Measurements from ENCODE around the gene SLC35G6.

The SLC35G6 gene

GRCh38 chr17:7443499-7444485 lies 37.5 kb upstream of the SLC35G6 start:
- TF ChIP-seq ZNF274 (IDR thresholded peaks at IDR 0.05; ENCODE audit: low read depth, low read length), result no peak
- no peak overlapping the region for H3K4me3 ChIP-seq (ENCODE audit: low read length)

DNA sequence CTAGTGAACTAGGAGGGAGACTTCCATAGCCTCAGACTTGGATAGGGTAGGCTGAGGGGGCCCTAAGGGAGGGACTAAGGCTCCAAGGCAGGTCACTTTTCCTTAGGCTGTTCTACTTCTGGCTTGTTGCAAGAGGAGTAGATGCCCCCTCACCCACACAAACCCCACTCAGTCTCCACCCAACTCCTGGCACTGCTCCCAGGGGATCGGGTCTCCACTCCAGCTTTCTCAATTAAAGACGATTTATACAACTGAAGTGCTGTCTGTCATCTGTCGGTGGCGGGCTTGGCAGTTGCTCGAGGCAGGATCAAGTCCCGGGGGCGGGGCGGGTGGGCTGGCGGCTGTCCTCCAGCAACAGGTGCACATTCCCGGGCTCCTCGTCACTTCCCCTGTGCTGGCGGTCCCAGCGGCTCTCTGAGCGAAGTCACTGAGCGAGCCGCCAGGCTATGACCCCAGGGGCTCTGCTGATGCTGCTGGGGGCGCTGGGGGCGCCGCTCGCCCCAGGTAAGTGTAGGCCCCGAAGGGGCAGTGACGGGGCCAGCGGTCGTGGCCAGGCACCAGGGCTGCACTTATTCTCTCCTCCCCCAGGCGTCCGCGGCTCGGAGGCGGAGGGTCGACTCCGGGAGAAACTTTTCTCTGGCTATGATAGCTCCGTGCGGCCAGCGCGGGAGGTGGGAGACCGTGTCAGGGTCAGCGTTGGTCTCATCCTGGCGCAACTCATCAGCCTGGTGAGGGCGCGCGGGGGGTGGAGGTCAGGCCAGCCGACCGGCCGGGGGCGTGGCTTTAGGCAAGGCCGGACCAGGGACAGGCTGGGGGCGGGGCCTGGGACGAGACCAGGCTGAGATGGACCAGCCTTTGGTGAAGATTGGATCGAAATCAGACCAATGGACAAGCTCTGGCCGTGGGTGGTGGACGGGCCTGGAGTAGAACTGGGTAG lies 36.3 kb upstream of the SLC35G6 start, which contains the start of gene CHRNB1:
TSS of gene CHRNB1 (plus strand) at position 380 of the 937 bp plus-strand sequence. CDS start at position 447, 67 bp downstream.
- TF ChIP-seq ZNF274 (IDR thresholded peaks at IDR 0.05; ENCODE audit: low read depth, low read length), result no peak
- H3K4me3 ChIP-seq (ENCODE audit: low read length), result peak within 1 kb of the TSS; percentile 24; the same call in 1 of the 2 replicates

- H3K4me3 ChIP-seq (ENCODE audit: low read length), result no peak overlapping the region; the same call in 1 of the 2 replicates
- TF ChIP-seq ZNF274 (IDR thresholded peaks at IDR 0.05; ENCODE audit: low read depth, low read length), result no peak
Observed at GRCh38 chr17:7445619-7445968, 35.7 kb upstream of the SLC35G6 start.

DNA sequence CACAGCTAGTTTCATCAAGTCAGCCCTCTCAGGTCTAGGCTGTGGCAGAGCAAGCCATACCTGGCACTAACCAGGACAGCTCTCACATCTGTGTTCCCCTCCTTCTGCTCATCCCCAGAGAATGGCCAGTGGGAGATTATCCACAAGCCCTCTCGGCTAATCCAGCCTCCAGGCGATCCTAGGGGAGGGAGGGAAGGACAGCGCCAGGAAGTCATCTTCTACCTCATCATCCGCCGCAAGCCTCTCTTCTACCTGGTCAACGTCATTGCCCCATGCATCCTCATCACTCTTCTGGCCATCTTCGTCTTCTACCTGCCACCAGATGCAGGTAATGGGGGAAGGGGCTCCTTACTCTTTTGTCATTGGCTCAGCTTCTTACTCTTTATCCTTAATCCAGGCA lies 32.8 kb upstream of the SLC35G6 start:
- no peak overlapping the region for H3K4me3 ChIP-seq (ENCODE audit: low read length)
- TF ChIP-seq ZNF274 (IDR thresholded peaks at IDR 0.05; ENCODE audit: low read depth, low read length), result no peak

DNA sequence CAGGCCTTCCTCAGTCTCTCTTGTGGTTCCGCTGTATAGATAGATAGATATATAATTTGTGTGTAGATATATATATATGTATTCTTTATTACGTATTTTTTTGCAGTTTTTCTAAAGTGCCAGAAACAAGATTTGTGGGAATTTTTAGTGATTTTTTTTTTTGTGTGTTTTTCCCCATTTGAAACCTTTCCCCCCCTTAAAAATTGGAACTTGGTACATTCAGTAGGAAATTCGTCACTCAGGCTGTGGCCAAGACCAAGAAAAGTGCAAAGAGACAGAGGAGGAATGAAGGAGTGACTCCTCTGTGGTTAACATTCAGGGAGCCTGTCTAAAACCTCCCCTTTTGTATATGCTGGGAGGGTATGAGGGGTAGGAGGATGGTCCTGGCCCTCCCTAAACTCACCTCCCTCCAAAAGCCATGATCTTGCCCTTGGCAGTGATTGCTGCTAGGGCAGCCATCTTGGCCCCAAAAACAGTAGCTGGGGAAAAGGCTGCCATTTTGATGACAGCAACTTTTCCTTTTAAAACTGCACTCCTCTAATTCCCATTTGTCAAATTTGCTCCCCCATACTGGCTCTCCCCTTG lies 21.2 kb upstream of the SLC35G6 start:
- no peak for TF ChIP-seq ZNF274 (IDR thresholded peaks at IDR 0.05; ENCODE audit: low read depth, low read length)
- H3K4me3 ChIP-seq (ENCODE audit: low read length), result no peak overlapping the region

- TF ChIP-seq ZNF274 (IDR thresholded peaks at IDR 0.05; ENCODE audit: low read depth, low read length), result no peak
- H3K4me3 ChIP-seq (ENCODE audit: low read length), result no peak overlapping the region
Observed at GRCh38 chr17:7460850-7461660, 20.2 kb upstream of the SLC35G6 start.

- no peak overlapping the region for H3K4me3 ChIP-seq (ENCODE audit: low read length)
- no peak for TF ChIP-seq ZNF274 (IDR thresholded peaks at IDR 0.05; ENCODE audit: low read depth, low read length)
Observed at GRCh38 chr17:7462474-7463371, 18.5 kb upstream of the SLC35G6 start.

- TF ChIP-seq ZNF274 (IDR thresholded peaks at IDR 0.05; ENCODE audit: low read depth, low read length), result no peak
- no peak overlapping the region for H3K4me3 ChIP-seq (ENCODE audit: low read length)
Observed at GRCh38 chr17:7463372-7463846, 17.8 kb upstream of the SLC35G6 start.

GRCh38 chr17:7464081-7464480 lies 17.2 kb upstream of the SLC35G6 start:
- no peak for TF ChIP-seq ZNF274 (IDR thresholded peaks at IDR 0.05; ENCODE audit: low read depth, low read length)
- H3K4me3 ChIP-seq (ENCODE audit: low read length), result no peak overlapping the region

DNA sequence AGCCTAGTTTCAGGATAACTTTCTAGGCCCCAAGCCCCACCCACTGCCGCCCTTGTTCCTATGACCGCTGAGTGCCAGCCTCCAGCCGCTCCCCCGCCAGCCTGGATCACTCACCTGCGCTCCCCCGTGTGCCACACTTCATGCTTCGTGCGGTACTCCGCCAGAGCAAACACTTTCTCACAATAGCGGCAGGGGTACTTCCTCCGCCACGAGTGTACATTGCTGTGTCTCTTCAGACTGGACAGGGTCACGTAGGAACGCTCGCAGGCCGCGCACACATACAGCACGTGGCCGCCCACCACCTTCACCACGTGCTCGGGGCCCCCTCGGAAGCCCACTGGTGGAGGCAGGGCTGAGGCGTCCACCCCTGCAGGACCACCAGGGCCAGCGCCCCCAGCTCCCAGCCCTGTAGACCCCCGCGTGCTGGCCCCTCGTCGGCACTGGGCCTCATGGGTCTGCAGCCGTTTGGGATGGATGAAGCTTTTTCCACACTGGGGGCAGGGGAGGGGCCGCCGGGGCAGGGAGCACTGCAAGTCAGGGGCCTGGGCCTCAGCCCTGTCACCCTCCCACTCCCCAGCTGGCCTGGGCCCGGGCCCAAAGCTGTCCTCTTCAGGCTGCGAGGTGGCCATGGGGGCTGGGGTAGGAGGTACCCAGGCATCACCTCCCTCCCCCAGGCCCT lies 15.5 kb upstream of the SLC35G6 start:
- no peak for TF ChIP-seq ZNF274 (IDR thresholded peaks at IDR 0.05; ENCODE audit: low read depth, low read length)
- H3K4me3 ChIP-seq (ENCODE audit: low read length), result no peak overlapping the region

DNA sequence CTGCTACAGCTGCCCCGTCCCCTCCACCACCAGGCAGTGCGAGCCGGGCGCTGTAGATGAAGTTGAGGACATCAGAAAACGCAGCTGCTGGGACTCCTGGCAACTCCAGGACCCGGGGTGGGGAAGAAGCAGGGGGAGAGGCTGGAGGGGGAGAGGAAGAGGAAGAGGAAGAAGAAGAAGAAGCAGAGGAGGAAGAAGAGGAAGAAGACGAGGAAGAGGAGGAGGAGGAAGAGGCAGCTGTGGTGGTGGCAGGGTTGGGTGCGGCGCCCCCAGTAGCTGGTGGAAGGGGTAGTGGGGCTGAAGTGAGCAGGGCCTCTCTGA lies 15.0 kb upstream of the SLC35G6 start:
- TF ChIP-seq ZNF274 (IDR thresholded peaks at IDR 0.05; ENCODE audit: low read depth, low read length), result no peak
- no peak overlapping the region for H3K4me3 ChIP-seq (ENCODE audit: low read length)
